Subcutaneous abdominal adipose tissue (tissue), 5 donors: Measurements from ENCODE around the gene SHISA7.
"Not testable (repeated sequence)": the region's sequence is repeated elsewhere in the genome, so short reads cannot be mapped to it uniquely, and the experiment has no call there.

ENCODE experiments used
- H3K27ac ChIP-seq: one replicate; pipeline ENCODE4 v1.7.0; 2013; ENCODE audit warnings: low read depth, mild to moderate bottlenecking, inconsistent platforms, low read length, moderate library complexity
- H3K27me3 ChIP-seq, 5 donors: one replicate each; pipeline ENCODE4 v1.7.0; 2013; ENCODE audit warnings: low read length in 5 of 5, inconsistent platforms in 1 of 5; ENCODE audit not compliant: control insufficient read depth in 5 of 5, insufficient read depth in 4 of 5
- H3K36me3 ChIP-seq, 5 donors: one replicate each; pipeline ENCODE4 v1.7.0; 2013; ENCODE audit warnings: low read length in 5 of 5; ENCODE audit not compliant: control insufficient read depth in 5 of 5, insufficient read depth in 5 of 5
- H3K4me1 ChIP-seq, 5 donors: one replicate each; pipeline ENCODE4 v1.7.0; 2013; ENCODE audit warnings: low read length in 5 of 5, mild to moderate bottlenecking in 3 of 5, moderate library complexity in 1 of 5; ENCODE audit not compliant: control insufficient read depth in 5 of 5, insufficient read depth in 5 of 5
- H3K4me3 ChIP-seq, 5 donors: one replicate each; pipeline ENCODE4 v1.7.0; 2013; ENCODE audit warnings: low read length in 5 of 5, low read depth in 1 of 5
- H3K9ac ChIP-seq, 5 donors: one replicate each; pipeline ENCODE4 v1.7.0; 2013; ENCODE audit warnings: low read length in 5 of 5, mild to moderate bottlenecking in 4 of 5, moderate library complexity in 3 of 5
- H3K9me3 ChIP-seq, 5 donors: one replicate each; pipeline ENCODE4 v1.7.0; 2013; ENCODE audit warnings: low read length in 5 of 5; ENCODE audit not compliant: control insufficient read depth in 5 of 5
- donor health status: healthy.
- donor health status: healthy.
- donor health status: healthy.
- donor health status: healthy.
- donor health status: healthy.

SHISA7 gene

DNA sequence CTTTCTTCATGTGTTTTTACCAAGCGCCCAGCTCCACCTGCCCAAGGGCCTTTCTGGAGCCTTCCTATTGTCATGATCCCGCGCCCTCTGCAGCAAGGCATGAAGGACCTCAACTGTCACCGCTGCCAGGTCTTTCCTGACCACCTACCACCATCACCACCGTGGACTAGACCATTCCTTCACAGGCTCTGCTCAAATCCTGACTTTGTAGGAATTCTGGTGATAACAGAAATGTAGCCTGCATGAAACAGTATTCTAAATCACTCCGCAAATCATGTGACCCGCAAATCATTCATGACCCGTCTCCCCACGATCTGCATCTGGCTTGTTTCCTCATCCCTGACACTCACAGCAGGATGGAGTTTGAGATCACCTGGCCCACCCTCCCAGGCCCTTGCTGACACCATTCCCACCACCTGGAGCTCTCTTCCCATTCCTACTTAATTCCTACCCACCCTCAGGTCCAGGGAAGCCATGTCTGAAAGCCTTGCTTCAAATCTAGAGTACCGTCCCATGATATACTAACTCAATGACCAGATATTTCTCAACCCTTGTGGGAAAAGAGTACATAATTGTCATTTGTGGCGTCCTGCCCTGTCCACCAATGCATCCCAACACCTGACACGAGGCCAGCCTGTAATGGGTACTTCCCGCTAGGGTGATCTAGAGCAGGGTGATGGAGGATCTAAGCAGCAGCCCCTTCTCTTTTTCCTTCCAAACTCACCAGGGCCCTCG is 36.8 kb downstream of the SHISA7 start:
- Histone ChIP-seq H3K9ac (peak overlapping the region in 3 of 5 donors; percentile 26 to 46 (median 39)), H3K9me3 (no peaks in the 10 kb centered on the region), H3K27me3 (no peaks in the 10 kb centered on the region), H3K4me1 (peaks cover 0 to 23% (median 18%) of the 10 kb centered on the region in 5 donors), H3K27ac (no peak overlapping the region), H3K36me3 (peaks cover 0 to 43% (median 31%) of the 10 kb centered on the region in 5 donors), H3K4me3 (peak overlapping the region; percentile 63 to 76 (median 71))

DNA sequence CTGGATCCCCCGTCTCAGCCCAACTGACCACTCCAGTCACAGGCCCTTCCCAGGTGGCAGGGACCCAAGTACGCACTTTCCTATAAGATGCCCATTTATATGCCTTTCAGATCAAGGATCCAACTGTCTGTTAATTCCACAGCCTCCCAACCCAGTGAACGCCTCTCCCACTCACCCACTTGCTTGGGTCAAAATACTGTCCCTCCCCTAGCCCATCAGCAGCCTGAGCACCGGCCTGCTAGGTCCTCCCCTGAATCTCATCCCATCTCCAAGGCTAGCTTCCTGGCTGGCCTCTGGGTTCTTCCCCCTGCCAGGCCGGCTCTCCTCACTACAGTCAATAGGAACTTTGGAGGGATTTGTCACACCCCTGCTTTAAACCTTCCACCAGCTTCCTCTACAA is 37.5 kb downstream of the SHISA7 start:
- peak overlapping the region in 2 of 5 donors; percentile 11 to 39 for H3K9ac ChIP-seq
- peaks cover 0 to 49% (median 37%) of the 10 kb centered on the region in 5 donors for H3K36me3 ChIP-seq
- peaks cover 0 to 23% (median 18%) of the 10 kb centered on the region in 5 donors for H3K4me1 ChIP-seq
- no peak overlapping the region for H3K4me3 ChIP-seq
- no peaks in the 10 kb centered on the region for H3K9me3 ChIP-seq
- H3K27ac ChIP-seq: no peak overlapping the region
- H3K27me3 ChIP-seq: no peaks in the 10 kb centered on the region

DNA sequence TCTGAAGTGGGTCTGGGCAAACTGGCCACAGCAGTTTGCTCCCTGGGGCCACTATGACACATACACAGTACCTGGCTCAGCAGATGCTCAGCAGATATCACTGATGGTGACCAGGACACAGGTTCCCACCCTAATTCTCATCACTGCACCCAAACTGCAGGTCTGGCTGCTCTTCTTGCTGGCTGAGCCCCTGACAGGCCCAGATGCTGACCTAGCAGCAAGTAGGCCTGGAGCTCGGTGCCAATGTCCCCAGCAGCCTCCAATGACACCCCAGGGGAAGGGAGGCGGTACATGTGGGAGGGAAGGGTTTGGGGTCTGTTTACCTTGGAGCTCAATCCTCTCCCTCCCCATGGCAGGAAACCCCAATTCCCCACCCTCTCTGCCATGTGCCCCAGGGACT is 40.6 kb downstream of the SHISA7 start:
- H3K27me3 ChIP-seq: no peaks in the 10 kb centered on the region
- H3K4me3 ChIP-seq: no peak overlapping the region
- H3K4me1 ChIP-seq: peaks cover 0 to 17% (median 11%) of the 10 kb centered on the region in 5 donors
- H3K9me3 ChIP-seq: no peaks in the 10 kb centered on the region
- peaks cover 0 to 53% (median 41%) of the 10 kb centered on the region in 5 donors for H3K36me3 ChIP-seq
- no peak overlapping the region for H3K9ac ChIP-seq
- no peak overlapping the region for H3K27ac ChIP-seq

DNA sequence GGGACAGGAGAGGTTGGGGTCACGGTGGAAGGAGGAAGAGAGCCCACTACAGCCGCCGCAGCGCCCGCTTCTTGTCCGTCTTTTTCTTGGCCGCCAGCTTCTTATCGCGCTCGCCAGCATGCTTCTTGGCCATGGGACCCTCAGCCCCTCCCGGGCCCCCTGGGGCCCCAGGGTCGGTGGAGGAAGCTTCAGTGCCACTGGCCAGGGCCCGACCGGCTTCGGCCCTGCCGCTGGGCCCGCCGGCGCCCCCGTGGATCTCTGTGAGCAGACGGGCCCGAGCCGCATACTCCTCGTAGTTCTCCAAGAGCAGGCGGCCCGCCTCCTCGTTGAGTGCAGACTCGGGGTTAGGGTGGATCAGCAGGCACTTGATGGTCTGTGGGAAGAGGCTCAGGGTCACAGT is 41.7 kb downstream of the SHISA7 start:
- H3K4me1 ChIP-seq: not testable (repeated sequence)

DNA sequence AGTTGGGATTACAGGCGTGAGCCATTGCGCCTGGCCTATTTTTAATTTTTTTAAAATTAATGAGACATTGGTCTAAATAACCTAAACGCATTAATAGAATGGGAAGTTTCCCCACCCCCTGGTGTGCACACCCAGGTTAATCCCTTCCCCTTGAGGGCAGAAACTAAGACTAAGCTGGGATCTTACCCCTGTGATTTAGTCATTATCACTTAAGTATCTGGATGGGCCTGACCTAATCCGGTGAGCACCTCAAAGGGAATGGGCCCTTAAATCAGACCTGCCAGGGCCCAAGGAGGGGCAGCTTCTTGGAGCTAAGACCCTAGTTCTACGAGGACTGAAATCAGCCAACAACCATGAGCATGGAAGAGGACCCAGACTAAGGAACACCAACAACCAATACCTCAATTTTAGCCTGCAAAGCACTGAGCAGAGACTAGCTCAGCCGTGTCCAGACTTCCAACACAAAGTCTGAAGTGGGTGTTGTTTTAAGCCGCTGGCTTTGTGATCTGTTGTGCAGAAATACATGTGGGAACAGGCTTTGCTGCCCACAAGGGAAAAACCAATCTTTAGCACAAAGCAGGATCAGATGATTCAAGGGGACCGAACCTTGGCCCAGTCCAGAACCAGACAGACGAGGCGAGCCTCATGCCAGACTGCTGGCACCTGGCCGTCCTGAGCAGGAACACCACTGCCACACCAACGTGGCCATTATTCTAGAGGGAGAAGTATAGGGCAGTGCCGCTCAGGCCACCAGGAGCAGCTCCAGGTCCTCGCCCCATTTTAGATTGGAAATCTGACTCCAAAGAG is 42.6 kb downstream of the SHISA7 start:
- H3K9ac ChIP-seq: no peak overlapping the region
- no peak overlapping the region for H3K4me3 ChIP-seq
- no peaks in the 10 kb centered on the region for H3K9me3 ChIP-seq
- H3K36me3 ChIP-seq: peaks cover 0 to 43% (median 35%) of the 10 kb centered on the region in 5 donors
- H3K27ac ChIP-seq: no peak overlapping the region
- H3K4me1 ChIP-seq: no peaks in the 10 kb centered on the region
- H3K27me3 ChIP-seq: no peaks in the 10 kb centered on the region

More for the DNA sequence above, 41.7 kb downstream of the SHISA7 start:
- peaks cover 0 to 52% (median 41%) of the 10 kb centered on the region in 5 donors for H3K36me3 ChIP-seq
- H3K27ac ChIP-seq, H3K27me3 ChIP-seq, H3K4me3 ChIP-seq, H3K9ac ChIP-seq, H3K9me3 ChIP-seq: not testable (repeated sequence)

DNA sequence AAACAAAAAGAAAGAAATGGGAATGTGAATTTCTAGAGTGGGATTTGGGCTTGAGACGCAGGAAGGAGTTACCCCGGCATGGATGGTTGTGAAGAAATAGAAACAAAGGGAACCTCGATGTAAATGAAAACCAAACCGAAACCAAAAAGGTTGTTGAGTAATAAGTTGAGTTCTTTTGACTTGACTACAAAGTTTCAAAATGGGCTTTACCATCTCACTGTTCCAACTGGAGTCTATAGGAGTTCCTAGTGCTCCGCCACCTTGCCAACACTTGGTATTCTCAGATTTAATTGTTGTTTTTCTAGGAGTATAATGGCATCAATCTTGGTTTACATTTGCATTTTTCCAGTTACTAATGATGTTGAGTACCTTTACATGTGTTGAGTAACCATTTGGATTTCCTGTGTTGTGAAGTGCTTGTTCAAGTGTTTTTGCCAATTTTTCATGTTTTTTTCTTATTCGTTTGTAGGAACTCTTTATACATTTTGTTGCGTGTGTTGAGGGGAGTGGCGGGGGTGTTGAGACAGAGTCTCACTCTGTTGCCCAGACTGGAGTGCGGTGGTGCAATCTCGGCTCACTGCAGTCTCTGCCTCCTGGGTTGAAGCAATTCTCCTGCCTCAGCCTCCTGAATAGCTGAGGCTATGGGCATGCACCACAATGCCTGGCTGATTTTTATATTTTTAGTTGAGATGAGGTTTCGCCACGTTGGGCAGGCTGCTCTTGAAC is 44.7 kb downstream of the SHISA7 start:
- no peaks in the 10 kb centered on the region for H3K9me3 ChIP-seq
- no peaks in the 10 kb centered on the region for H3K4me1 ChIP-seq
- peaks cover 0 to 29% (median 26%) of the 10 kb centered on the region in 5 donors for H3K36me3 ChIP-seq
- H3K9ac ChIP-seq: no peak overlapping the region
- no peak overlapping the region for H3K4me3 ChIP-seq
- no peaks in the 10 kb centered on the region for H3K27me3 ChIP-seq
- no peak overlapping the region for H3K27ac ChIP-seq

DNA sequence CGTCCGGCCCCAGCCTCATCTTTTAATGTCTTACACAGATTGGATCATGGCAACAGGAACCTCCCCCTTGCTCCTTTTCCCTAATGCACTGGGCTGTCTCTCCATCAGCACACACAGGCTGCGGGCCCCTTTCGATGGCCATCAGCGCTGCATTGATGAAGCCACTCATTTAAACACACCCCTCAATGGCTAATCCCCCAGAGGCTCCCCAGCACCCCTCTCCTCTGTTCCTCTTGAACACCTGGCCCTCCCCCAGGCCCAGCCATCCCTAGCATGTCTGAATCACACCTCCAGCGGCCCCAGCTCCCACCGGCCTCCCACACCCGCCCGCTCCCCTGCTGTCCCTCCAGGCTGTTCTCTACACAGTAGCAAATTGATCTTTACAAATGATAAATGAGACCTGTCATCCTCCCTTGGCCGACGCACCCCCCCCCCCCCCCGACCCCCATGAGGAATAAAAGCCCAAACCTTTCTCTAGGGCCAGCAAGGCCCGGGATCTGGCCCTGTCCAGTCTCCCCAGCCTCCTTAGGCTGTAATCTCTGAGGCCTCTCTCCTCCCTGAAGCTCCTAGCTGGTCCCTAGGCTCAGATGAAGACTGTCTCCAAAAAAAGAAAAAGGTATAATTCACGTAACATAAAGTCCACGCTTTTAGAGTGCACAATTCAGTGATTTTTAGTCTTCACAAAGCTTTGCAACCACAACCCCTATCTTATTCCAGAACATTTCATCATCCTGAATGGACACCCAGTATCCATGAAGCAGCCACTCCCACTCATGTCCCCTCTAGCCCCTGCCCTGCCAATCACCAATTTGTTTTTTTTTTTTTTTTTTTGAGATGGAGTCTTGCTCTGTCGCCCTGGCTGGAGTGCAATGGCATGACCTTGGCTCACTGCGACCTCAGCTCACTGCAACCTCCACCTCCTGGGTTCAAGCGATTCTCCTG is 50.0 kb downstream of the SHISA7 start:
- Histone ChIP-seq H3K36me3 (peaks cover 0 to 39% (median 37%) of the 10 kb centered on the region in 5 donors), H3K9me3 (no peaks in the 10 kb centered on the region), H3K4me3 (no peak overlapping the region), H3K27ac (no peak overlapping the region), H3K4me1 (peaks cover 0 to 22% (median 15%) of the 10 kb centered on the region in 5 donors), H3K27me3 (no peaks in the 10 kb centered on the region), H3K9ac (no peak overlapping the region)

DNA sequence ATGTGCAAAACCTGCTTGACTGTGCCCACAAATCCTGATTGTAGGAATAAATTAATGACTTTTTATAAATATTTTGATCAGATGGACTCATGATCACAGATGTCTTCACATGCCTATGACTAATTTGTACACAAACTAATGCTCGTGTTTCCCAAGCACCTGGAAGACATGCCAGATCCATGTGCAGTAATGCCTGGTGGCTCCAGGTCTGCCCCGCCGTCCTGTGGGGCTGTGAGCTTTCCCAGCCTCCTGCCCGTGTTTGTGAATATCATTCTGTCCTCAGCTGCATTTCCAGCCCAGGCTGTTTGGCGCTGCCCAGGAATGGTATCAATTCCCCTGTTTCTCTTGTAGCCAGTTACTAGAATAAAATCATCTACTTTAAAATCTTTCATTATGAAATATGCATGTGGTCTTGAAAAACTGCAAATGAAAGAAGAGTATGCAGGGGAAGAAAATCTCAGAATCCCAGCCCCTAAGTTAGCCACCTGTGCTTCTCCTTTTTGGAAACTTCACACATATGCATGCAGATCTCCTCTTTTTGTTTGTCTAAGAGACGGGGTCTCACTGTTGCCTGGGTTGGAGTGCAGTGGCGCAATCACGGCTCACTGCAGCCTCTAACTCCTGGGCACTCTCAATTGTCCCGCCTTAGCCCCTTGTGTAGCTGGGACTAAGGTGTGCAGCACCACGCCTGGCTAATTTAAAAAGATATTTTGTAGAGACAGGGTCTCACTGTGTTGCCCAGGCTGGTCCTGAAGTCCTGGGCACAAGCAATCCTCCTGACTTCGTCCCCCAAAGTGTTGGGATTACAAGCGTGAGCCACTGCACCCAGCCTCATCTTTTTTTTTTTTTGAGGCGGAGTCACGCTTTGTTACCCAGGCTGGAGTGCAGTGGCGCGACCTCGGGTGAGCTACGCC is 51.1 kb downstream of the SHISA7 start:
- no peak overlapping the region for H3K27ac ChIP-seq
- peaks cover 0 to 51% (median 48%) of the 10 kb centered on the region in 5 donors for H3K36me3 ChIP-seq
- no peak overlapping the region for H3K4me3 ChIP-seq
- H3K4me1 ChIP-seq: peaks cover 8 to 33% (median 26%) of the 10 kb centered on the region in 5 donors
- no peaks in the 10 kb centered on the region for H3K9me3 ChIP-seq
- no peak overlapping the region for H3K9ac ChIP-seq
- no peaks in the 10 kb centered on the region for H3K27me3 ChIP-seq
